ENCODE measurements around the gene HES5.

- TF ChIP-seq, protein P1, sequence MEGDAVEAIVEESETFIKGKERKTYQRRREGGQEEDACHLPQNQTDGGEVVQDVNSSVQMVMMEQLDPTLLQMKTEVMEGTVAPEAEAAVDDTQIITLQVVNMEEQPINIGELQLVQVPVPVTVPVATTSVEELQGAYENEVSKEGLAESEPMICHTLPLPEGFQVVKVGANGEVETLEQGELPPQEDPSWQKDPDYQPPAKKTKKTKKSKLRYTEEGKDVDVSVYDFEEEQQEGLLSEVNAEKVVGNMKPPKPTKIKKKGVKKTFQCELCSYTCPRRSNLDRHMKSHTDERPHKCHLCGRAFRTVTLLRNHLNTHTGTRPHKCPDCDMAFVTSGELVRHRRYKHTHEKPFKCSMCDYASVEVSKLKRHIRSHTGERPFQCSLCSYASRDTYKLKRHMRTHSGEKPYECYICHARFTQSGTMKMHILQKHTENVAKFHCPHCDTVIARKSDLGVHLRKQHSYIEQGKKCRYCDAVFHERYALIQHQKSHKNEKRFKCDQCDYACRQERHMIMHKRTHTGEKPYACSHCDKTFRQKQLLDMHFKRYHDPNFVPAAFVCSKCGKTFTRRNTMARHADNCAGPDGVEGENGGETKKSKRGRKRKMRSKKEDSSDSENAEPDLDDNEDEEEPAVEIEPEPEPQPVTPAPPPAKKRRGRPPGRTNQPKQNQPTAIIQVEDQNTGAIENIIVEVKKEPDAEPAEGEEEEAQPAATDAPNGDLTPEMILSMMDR (IDR thresholded peaks at IDR 0.05) = no peak
- TF ChIP-seq POLR2A (IDR thresholded peaks at IDR 0.05) (no peak), POLR2AphosphoS5 (IDR thresholded peaks at IDR 0.05) (no peak)
These were observed 23.0 kb downstream of the HES5 start for GRCh38 chr1:2506901-2507565.

All from prostate gland (tissue), 2 donors.